Measurements from ENCODE around the gene GRID1. TPM values are rescaled to one million over a fixed set of nuclear protein-coding genes. Genes with fewer than 3 reads are reported as not detected.

GRID1 gene
- total RNA-seq, 4 donors from 2014 or later = 0.88 to 7.3 (median 4.1) TPM

GRCh38 chr10:86250399-86250798 lies 116.2 kb downstream of the GRID1 start:
- Histone ChIP-seq H3K4me1 (no peaks in the 10 kb centered on the region), H3K9me3 (no peaks in the 10 kb centered on the region), H3K27ac (no peak overlapping the region), H3K36me3 (no peaks in the 10 kb centered on the region), H3K27me3 (no peaks in the 10 kb centered on the region), H3K4me3 (no peak overlapping the region)
- intact Hi-C loops (cut with DNase I; ENCODE audit: low total_unique reads) = no loop called here
- TF ChIP-seq POLR2A (IDR thresholded peaks at IDR 0.05) (no peak), CTCF (IDR thresholded peaks at IDR 0.05) (no peak)
- no peak for DNase-seq

DNA sequence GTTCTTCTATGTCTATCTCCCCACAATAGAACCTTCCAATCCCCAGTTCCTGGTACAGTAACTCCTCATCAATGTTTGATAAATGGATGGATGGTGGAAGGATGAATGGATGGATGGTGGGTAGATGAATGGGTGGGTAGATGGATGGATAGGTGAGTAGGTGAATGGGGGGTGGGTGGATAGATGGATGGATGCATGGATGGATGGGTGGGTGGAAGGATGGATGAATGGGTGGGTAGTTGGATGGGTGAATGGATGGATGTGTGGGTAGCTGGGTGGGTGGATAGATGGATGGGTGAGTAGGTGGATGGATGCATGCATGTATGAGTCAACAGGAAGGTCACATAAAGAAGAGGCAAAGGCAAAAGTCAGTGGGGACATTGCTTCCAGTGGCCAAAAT lies 116.8 kb downstream of the GRID1 start:
- Histone ChIP-seq H3K4me3 (no peak overlapping the region), H3K9me3 (no peaks in the 10 kb centered on the region), H3K27me3 (no peaks in the 10 kb centered on the region), H3K36me3 (no peaks in the 10 kb centered on the region), H3K4me1 (no peaks in the 10 kb centered on the region), H3K27ac (no peak overlapping the region)
- DNase-seq = no peak
- intact Hi-C loops (cut with DNase I; ENCODE audit: low total_unique reads) = no loop called here
- TF ChIP-seq POLR2A (IDR thresholded peaks at IDR 0.05) (no peak), CTCF (IDR thresholded peaks at IDR 0.05) (no peak)

DNA sequence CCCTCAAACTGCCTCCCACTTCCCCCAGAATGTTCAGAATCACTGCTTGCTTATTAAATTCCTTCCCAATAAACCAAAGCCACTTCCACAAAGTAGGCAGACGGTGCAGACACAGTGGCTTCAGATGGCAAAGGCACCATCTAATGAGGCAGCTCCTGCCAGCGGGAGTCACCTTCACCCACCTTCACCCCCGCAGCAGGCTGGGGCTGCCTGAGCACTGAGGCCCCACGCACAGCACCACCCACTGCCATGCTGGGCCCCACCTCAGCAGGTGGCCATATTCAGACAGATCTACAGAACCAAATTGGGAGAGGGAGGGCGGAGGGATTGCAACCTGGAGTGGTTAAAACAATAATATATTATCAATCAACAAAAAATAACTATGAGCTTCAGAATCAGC lies 118.5 kb downstream of the GRID1 start:
- DNase-seq = no peak
- intact Hi-C loops (cut with DNase I; ENCODE audit: low total_unique reads) = no loop called here

GRCh38 chr10:86247588-86247987 lies 119.0 kb downstream of the GRID1 start:
- TF ChIP-seq POLR2A (IDR thresholded peaks at IDR 0.05) (no peak), CTCF (IDR thresholded peaks at IDR 0.05) (no peak)
- no peak for DNase-seq
- Histone ChIP-seq H3K4me1 (no peaks in the 10 kb centered on the region), H3K4me3 (no peak overlapping the region), H3K36me3 (no peaks in the 10 kb centered on the region), H3K9me3 (no peaks in the 10 kb centered on the region), H3K27me3 (no peaks in the 10 kb centered on the region), H3K27ac (no peak overlapping the region)
- intact Hi-C loops (cut with DNase I; ENCODE audit: low total_unique reads) = no loop called here

More for the DNA sequence above, 118.5 kb downstream of the GRID1 start:
- Histone ChIP-seq H3K27me3 (no peaks in the 10 kb centered on the region), H3K4me1 (no peaks in the 10 kb centered on the region), H3K4me3 (no peak overlapping the region), H3K27ac (no peak overlapping the region), H3K36me3 (no peaks in the 10 kb centered on the region), H3K9me3 (no peaks in the 10 kb centered on the region)
- TF ChIP-seq CTCF (IDR thresholded peaks at IDR 0.05) = no peak
- no peak for TF ChIP-seq POLR2A (IDR thresholded peaks at IDR 0.05)

DNA sequence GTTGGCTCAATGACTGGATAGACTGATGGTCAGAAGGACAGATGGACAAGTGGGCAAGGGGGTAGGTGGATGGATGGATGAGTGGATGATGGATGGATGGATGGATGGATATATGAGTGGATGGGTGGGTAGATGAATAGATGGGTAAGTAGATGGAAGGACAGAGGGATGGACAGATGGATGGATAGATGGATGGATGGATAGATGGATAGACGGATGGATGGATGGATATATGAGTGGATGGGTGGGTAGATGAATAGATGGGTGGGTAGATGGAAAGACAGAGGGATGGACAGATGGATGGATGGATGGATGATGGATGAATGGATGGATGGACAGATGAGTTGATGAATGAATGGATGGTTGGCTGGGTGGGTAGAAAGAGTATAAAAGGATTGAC lies 119.5 kb downstream of the GRID1 start:
- H3K9me3 ChIP-seq = no peaks in the 10 kb centered on the region
- intact Hi-C loops (cut with DNase I; ENCODE audit: low total_unique reads) = no loop called here
- H3K27me3 ChIP-seq = no peaks in the 10 kb centered on the region
- no peak overlapping the region for H3K27ac ChIP-seq
- DNase-seq = no peak
- no peaks in the 10 kb centered on the region for H3K36me3 ChIP-seq
- no peak overlapping the region for H3K4me3 ChIP-seq
- H3K4me1 ChIP-seq = no peaks in the 10 kb centered on the region
- no peak for TF ChIP-seq CTCF (IDR thresholded peaks at IDR 0.05)
- no peak for TF ChIP-seq POLR2A (IDR thresholded peaks at IDR 0.05)
